Activated CD8-positive, alpha-beta memory T cell treated with anti-CD3 and anti-CD28 coated beads, Interleukin-2, amount 50 U/mL, for 4 hours (primary cell): ENCODE data around the gene SLC4A2.
A peak's percentile ranks its signal among the peaks of the same experiment; 100 is the strongest.

Experiments
- DNase-seq: peaks from one replicate; pipeline ENCODE4 v3.0.0-alpha.2; 2020

SLC4A2 gene

DNA sequence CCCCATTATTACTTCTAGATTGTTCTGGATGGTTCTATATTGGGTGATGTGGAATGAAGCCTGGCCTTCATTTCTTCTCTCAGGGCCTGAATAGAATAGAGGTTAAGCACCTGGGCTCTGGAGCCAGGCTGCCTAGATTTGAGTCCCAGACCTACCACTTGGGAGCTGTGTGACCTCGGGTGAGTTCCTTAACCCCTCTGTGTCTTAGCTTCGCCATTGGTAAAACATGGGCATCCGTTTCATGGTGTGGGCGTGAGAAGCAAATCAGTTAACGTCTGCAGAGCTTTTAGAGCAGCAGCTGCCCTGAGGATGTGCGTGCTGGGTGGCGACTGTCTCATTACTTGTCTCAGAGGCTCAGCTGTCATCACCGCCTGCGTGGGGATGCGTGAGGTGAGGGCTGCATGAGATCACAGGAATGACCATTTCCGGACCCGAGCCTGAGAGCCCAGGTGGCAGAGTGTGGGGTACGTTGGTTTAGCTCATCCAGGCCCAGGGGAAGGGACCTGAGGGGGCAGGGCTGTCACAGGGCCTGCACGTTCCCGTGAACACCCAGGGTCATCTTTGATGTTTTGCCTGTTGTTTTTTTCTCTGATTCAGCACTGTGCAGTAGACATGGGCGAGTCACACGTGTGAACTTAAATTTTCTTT lies 36.6 kb downstream of the SLC4A2 start:
- DNase-seq = no peak

DNA sequence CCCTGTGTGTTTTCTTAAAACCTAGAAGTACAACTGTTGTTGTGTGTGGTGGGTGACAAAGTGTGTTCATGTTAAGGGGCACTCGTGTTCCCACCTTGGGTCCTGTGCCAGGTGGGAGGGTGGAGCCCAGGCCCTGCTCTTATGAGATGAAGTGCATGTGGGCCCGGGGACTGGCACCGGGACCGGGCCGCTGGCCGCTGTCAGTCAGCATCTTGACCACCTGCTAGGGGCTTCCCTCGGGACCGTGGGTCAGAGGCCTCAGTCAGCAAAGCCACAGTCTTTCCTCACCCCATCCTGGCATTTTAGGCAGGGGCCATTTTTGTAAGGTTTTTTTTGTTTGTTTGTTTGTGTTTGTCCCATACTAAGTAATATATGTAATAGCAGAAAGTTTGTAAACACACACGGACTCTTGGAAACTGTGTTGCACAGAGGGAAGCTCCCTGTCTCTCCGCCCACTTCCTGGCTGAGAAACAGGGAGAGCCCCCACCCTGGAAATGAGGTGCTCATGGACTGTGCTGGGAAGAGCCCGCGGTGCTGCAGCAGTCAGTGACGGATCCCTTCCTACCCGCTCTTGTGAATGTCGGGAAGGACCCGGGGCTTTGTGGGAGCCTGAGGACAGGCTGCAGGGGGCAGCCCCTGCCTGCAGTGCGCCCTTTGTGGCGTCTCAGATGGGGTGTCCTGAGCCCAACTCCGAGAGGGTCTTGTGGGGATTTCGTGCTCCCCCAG lies 40.3 kb downstream of the SLC4A2 start:
- no peak for DNase-seq

DNA sequence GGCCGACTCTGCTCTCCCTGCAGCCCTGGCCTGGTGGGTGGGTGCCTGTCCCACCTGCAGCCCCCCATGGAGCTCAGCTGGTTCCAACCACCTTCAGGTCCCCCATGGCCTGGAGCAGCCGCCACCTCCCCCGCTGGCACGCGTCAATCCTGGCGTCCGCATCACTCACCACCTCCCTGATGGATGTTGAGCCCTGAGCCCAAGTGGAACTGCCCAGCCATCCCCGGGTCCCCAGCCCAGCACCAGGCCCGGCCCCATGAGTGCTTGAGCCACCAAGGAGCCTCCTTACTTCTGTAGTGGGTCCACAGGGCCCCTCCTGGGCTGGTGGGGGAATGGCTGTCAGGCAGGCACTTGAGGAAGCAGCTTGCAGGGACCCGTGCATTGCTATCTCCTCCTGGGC lies 41.5 kb downstream of the SLC4A2 start:
- no peak for DNase-seq

- DNase-seq = no peak
These were observed 42.4 kb downstream of the SLC4A2 start for GRCh38 chr7:151101621-151102396.

DNA sequence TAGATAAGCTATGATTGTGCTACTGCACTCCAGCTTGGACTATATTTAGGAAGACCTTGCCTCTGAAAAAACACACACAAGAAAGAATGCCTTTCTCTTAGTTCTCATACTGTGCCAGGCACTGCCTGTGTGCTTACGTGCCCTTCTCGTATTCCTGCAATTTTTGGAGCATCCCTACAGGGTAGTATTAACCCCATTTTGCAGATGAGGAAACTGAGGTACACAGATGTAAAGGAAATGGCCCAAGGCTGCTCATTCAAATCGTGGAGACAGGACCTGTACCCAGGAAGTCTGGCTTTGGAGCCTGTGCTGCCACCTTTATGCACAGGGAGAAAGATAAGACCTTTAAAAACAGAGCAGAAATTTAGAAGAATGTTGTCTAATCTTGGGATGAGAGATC lies 43.6 kb downstream of the SLC4A2 start:
- DNase-seq = no peak

DNA sequence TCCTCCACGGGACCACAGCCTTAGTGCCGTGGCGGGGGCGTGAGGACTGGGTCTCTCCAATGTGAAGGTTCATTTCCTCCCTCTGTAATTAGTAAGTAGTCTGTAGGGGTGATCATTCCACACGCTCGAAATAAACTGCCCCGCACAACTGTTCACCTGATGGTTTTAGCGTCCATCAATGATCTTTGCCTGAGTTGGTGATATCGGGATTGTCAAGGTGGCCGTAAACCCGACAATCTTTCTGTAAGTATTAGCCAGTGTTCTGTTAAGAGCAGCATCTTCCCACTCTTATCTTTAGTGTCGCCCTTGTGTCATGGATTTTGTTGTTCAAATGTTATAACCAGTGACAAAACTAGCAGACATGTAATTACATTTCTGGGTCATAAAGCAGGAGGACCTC lies 44.6 kb downstream of the SLC4A2 start:
- no peak for DNase-seq

- DNase-seq = no peak
These were observed 45.2 kb downstream of the SLC4A2 start for GRCh38 chr7:151104411-151105235.

GRCh38 chr7:151107882-151108281 lies 48.5 kb downstream of the SLC4A2 start:
- no peak for DNase-seq

DNA sequence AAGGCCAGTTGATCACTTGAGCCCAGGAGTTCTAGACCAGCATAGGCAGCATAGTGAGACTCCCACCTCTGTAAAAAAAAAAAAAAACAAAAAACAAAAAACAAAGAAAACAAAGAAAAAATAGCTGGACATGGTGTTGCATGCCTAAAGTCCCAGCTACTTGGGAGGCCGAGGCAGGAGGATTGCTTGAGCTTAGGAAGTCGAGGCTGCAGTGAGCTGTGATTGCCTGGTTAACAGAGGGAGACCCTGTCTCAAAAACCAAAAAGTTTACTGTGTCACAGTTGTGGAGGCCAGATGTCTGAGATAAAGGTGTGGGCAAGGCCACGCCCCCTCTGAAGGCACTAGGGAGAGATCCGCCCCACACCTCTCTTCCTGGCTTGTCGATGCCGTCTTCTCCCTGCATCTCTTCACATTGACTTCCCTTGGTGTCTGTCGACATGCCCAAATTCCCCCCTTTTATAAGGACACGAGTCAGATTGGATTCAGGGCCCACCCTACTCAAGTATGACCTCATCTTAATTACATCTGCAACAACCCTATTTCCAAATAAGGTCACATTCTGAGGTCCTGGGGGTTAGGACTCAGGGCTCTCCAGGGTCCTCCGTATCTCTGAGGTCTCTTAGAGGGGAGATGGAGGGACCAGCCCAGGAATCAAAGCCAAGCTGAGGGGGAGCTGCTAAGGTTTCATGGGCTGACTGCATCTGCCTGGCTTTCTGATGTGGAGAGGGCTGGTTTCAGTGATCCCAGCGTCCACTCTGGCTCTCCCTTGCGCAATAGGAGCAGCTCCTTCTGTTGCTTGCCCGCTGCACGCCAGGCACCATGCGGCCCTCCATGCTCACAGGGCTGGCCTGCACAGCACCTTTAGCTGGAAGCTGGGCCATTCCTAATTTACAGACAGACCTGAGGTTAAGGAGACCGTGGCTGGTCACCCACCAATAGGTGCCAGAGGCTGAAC lies 50.0 kb downstream of the SLC4A2 start:
- no peak for DNase-seq

- no peak for DNase-seq
These were observed 51.0 kb downstream of the SLC4A2 start for GRCh38 chr7:151110236-151110940.

DNA sequence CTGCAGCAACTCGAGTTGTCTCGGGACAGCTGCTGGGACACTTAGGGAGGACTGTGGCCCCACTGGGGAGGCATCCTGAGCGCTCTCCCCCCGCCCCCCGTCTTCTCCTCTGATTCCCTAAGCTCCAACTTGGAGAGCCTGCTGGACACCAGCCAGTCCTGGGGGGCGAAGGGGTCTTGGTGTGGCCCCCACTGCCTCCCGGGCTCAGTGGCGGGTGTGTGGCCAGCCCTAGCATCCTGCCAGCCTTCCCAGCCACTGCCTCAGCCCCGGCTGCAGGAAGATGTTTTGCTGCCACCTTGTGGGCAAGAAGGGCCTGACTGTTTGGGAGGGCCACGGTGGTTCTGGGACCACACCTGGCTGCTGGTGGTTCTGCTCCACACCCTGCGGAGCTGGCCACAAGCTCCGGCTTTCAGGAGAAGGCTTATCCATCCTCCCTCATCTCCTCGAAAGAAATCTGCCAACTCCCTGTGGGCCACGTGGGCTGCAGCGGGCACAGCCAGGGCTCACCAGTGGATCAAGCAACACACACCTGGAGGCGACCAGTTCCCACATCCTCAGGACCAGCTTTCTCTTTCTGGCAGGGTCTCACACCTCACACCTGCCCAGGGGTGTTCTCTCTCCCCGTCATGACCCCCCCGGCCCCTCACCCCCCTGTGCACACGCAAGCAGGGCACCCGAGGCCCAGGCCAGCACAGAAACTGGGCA lies 51.7 kb downstream of the SLC4A2 start:
- peak; percentile 77 for DNase-seq

DNA sequence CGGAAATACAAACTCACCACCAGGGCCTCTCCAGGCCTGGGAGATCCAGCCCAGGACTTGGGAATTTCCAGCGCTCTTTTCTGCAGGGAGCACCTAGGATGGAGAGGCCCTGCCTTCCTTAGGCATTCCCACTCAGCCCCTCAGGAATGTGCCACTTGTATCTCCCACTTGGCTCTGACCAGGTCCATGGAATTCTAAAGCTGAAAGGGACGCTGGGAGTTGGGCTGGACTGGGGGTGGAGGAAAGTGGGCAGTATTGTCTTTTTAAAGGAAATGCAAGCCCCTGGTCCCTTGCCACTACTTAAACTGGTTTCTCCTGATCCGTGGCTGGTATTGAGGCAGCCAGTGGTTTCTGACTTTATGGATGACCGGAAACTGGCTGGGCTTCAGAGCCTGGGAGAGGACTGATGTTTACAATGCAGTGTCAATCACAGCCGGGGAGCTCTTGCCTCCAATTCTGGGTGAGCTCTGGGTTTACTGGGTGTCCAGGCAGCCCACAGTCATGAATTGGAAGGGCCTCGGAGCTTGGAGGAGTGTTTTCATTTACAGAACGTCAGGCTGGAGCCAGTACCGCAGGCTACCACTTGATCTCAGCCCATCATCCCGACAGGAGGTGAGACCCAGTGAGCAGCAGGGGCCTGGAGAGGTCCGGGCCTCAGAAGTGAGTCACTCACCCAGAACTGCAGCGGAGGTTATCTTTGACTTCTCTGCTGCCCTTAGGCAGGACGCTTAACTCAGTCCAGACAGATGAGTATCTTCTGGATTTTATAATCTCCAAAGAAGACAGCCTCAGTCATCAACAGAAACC lies 54.2 kb downstream of the SLC4A2 start:
- DNase-seq = no peak

- DNase-seq = no peak
These were observed 55.0 kb downstream of the SLC4A2 start for GRCh38 chr7:151114151-151115090.

GRCh38 chr7:151115121-151115835 lies 55.9 kb downstream of the SLC4A2 start:
- peak; percentile 37 for DNase-seq

GRCh38 chr7:151115836-151116418 lies 56.5 kb downstream of the SLC4A2 start:
- no peak for DNase-seq

DNA sequence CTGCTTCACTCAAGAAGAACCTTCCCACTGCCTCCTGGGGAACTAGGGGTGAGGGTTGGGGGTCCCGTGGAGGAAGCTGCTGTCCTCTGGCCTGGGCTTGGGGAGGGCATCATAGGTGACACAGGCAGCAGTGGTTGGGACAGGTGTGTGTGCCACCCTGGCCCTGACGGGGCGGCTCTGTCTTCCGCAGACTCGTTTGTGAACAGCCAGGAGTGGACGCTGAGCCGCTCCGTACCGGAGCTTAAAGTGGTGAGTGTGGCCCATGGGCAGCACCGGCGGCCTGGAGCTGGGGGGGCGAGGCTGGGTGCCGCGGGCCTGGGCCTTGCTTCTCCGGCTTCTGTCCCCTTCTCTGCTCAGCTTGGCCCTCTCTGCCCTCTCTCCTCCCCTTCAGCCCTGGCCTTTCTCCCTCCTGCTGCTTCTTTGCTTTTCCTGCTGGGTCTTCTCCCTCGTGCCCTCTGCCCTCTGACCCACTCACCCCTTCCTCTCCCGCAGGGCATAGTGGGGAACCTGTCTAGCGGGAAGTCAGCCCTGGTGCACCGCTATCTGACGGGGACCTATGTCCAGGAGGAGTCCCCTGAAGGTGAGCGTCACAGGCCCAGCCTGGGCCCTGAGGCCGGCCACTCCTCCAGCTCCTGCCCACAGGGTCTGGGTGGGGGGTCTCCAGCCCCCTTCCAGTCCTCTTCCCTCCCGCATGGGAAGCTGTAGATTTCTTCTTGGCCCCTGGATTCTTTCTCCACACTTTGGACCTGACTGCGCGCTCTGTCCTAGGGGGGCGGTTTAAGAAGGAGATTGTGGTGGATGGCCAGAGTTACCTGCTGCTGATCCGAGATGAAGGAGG lies 57.4 kb downstream of the SLC4A2 start:
- no peak for DNase-seq
